Right lobe of liver (tissue), 6 donors: Measurements from ENCODE around the gene GFI1B. TPM values are rescaled to one million over a fixed set of nuclear protein-coding genes. Genes with fewer than 3 reads are reported as not detected.

ENCODE experiments used
- ATAC-seq, 4 donors: fragments of 200-7000 bp; cut with Tn5 transposase; one replicate each; pipeline ENCODE4 v1.9.1; 2020; ENCODE audit warnings: mild to moderate bottlenecking in 4 of 4, moderate library complexity in 4 of 4
- DNase-seq, 3 donors: peaks; one replicate each; pipeline ENCODE4 v3.0.0-alpha.2; 2020
- H3K27ac ChIP-seq, 3 donors: fragments of 200-600 bp; one replicate each; pipeline ENCODE4 v1.8.0; 2022
- H3K27me3 ChIP-seq, 2 donors: fragments of 200-600 bp; one replicate each; pipeline ENCODE4 v1.8.0; 2022
- H3K36me3 ChIP-seq, 4 donors: fragments of 200-600 bp; sonication (generic) in 1 of 4; one replicate each; pipeline versions ENCODE4 v1.5.1 to v1.8.0; 2017 to 2022; ENCODE audit warnings: control low read depth in 1 of 4
- H3K4me1 ChIP-seq, 4 donors: fragments of 200-600 bp; sonication (generic) in 1 of 4; one replicate each; pipeline versions ENCODE4 v1.5.1 to v1.8.0; 2017 to 2022; ENCODE audit warnings: control low read depth in 1 of 4
- H3K4me3 ChIP-seq, 3 donors: fragments of 200-600 bp; one replicate each; pipeline ENCODE4 v1.8.0; 2022
- H3K9me3 ChIP-seq, 4 donors: fragments of 200-600 bp; sonication (generic) in 1 of 4; one replicate each; pipeline versions ENCODE4 v1.5.1 to v1.8.0; 2017 to 2022; ENCODE audit warnings: control low read depth in 1 of 4
- CTCF ChIP-seq, 4 donors: fragments of 200-600 bp in 3 of 4; fragments of 450-650 bp in 1 of 4; IDR thresholded peaks; one replicate each; pipeline versions ENCODE4 v1.5.1 to v1.8.0; 2016 to 2022; ENCODE audit warnings: antibody characterized with exemption in 4 of 4, mild to moderate bottlenecking in 2 of 4
- POLR2A ChIP-seq: fragments of 450-650 bp; IDR thresholded peaks from one replicate; pipeline ENCODE4 v1.6.1; 2017; ENCODE audit warnings: antibody characterized with exemption, mild to moderate bottlenecking
- WGBS: methylation state at CpG from one replicate; pipeline ENCODE4 v1.1.6; 2018; ENCODE audit warnings: low coverage, low lambda C conversion rate; ENCODE audit not compliant: insufficient coverage; ENCODE audit errors: missing lambda C conversion rate; 5-methylcytosine and 5-hydroxymethylcytosine counted together
- intact Hi-C, 2 donors: fragments of 100-400 bp; cut with DNase I; formaldehyde crosslinking; loops; one replicate each; pipeline versions ENCODE4 v1.11.2 to v1.14.1; 2022
- total RNA-seq, 6 experiments: library from RNA; depleted of rRNA in 2 of 6; stranded (reverse); fragments of >200 nt in 2 of 6; fragmentation: NEBNext Ultra II Directional in 3 of 6; extraction: Animal tissue kit (Norgen Biotek cat#: 25700) in 3 of 6; gene quantifications; one replicate each; pipeline versions ENCODE4 v1.1.0 to v1.2.4, GENCODE V29; 2016 to 2023
- donor health status: DM: no; HTN: yes; CAD: no.
- donor health status: DM: no; HTN: no; CAD: no.
- donor health status: DM: no; HTN: no; CAD: no.
- donor health status: DM: no; HTN: yes; CAD: no.
- donor health status: DM: no; HTN: yes; CAD: no.

The GFI1B gene
- total RNA-seq, 6 experiments from 2014 or later: 0.24 to 0.64 (median 0.39) TPM; not detected in 3

GRCh38 chr9:132986114-132986513, 7.6 kb downstream of the GFI1B start:
- DNase-seq (no peak), ATAC-seq (no peak)
- intact Hi-C loops: no loop called here
- Histone ChIP-seq H3K27me3 (no peaks in the 10 kb centered on the region), H3K36me3 (no peaks in the 10 kb centered on the region), H3K9me3 (no peaks in the 10 kb centered on the region), H3K4me3 (no peak overlapping the region), H3K4me1 (no peaks in the 10 kb centered on the region), H3K27ac (no peak overlapping the region)
- 70% methylated on average over 3 of the region's 13 CpGs for whole genome bisulfite sequencing
- TF ChIP-seq POLR2A (no peak), CTCF (IDR thresholded peaks at IDR 0.05) (no peak)

GRCh38 chr9:132986640-132987620, 8.4 kb downstream of the GFI1B start:
- TF ChIP-seq CTCF (IDR thresholded peaks at IDR 0.05): no peak
- no peak for TF ChIP-seq POLR2A
- DNase-seq: no peak
- intact Hi-C loops: no loop called here
- Histone ChIP-seq H3K4me3 (no peak overlapping the region), H3K4me1 (no peaks in the 10 kb centered on the region), H3K9me3 (no peaks in the 10 kb centered on the region), H3K27ac (no peak overlapping the region), H3K27me3 (no peaks in the 10 kb centered on the region), H3K36me3 (no peaks in the 10 kb centered on the region)
- no peak for ATAC-seq
- 28% methylated on average over 10 of the region's 26 CpGs for WGBS

GRCh38 chr9:132988244-132989013, 9.9 kb downstream of the GFI1B start:
- Histone ChIP-seq H3K9me3 (no peaks in the 10 kb centered on the region), H3K36me3 (no peaks in the 10 kb centered on the region), H3K4me1 (no peaks in the 10 kb centered on the region), H3K4me3 (no peak overlapping the region), H3K27me3 (no peaks in the 10 kb centered on the region), H3K27ac (no peak overlapping the region)
- DNase-seq: no peak
- intact Hi-C loops: no loop called here
- WGBS: 59% methylated on average over 6 of the region's 14 CpGs
- TF ChIP-seq CTCF (IDR thresholded peaks at IDR 0.05) (no peak), POLR2A (no peak)
- no peak for ATAC-seq

- ATAC-seq: no peak
- intact Hi-C loops: no loop called here
- 74% methylated on average over 3 of the region's 13 CpGs for WGBS
These were observed 10.5 kb downstream of the GFI1B start for GRCh38 chr9:132989014-132989310.

More at GRCh38 chr9:132989014-132989310, 10.5 kb downstream of the GFI1B start:
- Histone ChIP-seq H3K27ac (no peak overlapping the region), H3K27me3 (no peaks in the 10 kb centered on the region), H3K36me3 (no peaks in the 10 kb centered on the region), H3K4me1 (no peaks in the 10 kb centered on the region), H3K4me3 (no peak overlapping the region), H3K9me3 (no peaks in the 10 kb centered on the region)
- DNase-seq: no peak
- no peak for TF ChIP-seq POLR2A
- no peak for TF ChIP-seq CTCF (IDR thresholded peaks at IDR 0.05)
